Panc1 (cell line): Measurements from ENCODE around the gene SYNE1.

Source experiments
- POLR2AphosphoS5 ChIP-seq: IDR thresholded peaks from 2 replicates; pipeline ENCODE4 v1.6.1; 2012; ENCODE audit warnings: mild to moderate bottlenecking, low read depth, low read length, moderate library complexity
- TF ChIP-seq, protein P1 (sequence below), 2 experiments: IDR thresholded peaks; 2 replicates each; pipeline ENCODE4 v1.6.1; 2011 to 2012; ENCODE audit warnings: low read depth in 2 of 2, control low read depth in 1 of 2, low read length in 1 of 2, mild to moderate bottlenecking in 1 of 2, moderate library complexity in 1 of 2; ENCODE audit not compliant: insufficient read depth in 1 of 2
- TF ChIP-seq, protein P2 (sequence below): fragments of 450-650 bp; IDR thresholded peaks from 2 replicates; pipeline ENCODE4 v1.5.1; 2017; ENCODE audit warnings: mild to moderate bottlenecking

DNA sequence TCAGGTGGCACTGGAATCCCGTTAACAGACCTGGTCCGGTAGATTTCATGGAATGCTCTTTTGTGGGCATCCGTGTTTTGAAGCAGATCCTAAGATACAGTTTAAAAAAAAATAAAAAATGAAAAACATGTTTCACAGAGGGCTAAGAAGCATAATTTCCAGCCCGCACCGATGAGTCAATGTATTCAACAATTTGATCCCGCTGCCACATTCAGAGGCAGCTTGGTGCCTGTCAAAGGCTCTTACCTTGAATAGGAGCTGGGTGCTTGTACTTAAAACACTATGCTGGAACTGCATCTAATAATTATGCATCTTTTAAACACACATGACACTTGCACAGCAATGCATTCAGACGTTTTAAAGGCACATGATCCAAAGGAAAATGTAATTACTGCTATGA lies 164.8 kb downstream of the SYNE1 start:
- TF ChIP-seq, protein P1, sequence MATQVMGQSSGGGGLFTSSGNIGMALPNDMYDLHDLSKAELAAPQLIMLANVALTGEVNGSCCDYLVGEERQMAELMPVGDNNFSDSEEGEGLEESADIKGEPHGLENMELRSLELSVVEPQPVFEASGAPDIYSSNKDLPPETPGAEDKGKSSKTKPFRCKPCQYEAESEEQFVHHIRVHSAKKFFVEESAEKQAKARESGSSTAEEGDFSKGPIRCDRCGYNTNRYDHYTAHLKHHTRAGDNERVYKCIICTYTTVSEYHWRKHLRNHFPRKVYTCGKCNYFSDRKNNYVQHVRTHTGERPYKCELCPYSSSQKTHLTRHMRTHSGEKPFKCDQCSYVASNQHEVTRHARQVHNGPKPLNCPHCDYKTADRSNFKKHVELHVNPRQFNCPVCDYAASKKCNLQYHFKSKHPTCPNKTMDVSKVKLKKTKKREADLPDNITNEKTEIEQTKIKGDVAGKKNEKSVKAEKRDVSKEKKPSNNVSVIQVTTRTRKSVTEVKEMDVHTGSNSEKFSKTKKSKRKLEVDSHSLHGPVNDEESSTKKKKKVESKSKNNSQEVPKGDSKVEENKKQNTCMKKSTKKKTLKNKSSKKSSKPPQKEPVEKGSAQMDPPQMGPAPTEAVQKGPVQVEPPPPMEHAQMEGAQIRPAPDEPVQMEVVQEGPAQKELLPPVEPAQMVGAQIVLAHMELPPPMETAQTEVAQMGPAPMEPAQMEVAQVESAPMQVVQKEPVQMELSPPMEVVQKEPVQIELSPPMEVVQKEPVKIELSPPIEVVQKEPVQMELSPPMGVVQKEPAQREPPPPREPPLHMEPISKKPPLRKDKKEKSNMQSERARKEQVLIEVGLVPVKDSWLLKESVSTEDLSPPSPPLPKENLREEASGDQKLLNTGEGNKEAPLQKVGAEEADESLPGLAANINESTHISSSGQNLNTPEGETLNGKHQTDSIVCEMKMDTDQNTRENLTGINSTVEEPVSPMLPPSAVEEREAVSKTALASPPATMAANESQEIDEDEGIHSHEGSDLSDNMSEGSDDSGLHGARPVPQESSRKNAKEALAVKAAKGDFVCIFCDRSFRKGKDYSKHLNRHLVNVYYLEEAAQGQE (IDR thresholded peaks at IDR 0.05; ENCODE audit: insufficient read depth in 1 of 2, low read depth in 2 of 2, low read length in 1 of 2): no peak
- TF ChIP-seq, protein P2, sequence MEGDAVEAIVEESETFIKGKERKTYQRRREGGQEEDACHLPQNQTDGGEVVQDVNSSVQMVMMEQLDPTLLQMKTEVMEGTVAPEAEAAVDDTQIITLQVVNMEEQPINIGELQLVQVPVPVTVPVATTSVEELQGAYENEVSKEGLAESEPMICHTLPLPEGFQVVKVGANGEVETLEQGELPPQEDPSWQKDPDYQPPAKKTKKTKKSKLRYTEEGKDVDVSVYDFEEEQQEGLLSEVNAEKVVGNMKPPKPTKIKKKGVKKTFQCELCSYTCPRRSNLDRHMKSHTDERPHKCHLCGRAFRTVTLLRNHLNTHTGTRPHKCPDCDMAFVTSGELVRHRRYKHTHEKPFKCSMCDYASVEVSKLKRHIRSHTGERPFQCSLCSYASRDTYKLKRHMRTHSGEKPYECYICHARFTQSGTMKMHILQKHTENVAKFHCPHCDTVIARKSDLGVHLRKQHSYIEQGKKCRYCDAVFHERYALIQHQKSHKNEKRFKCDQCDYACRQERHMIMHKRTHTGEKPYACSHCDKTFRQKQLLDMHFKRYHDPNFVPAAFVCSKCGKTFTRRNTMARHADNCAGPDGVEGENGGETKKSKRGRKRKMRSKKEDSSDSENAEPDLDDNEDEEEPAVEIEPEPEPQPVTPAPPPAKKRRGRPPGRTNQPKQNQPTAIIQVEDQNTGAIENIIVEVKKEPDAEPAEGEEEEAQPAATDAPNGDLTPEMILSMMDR: no peak
- TF ChIP-seq POLR2AphosphoS5: no peak
